ENCODE data around the gene PAX7. TPM values are rescaled to one million over a fixed set of nuclear protein-coding genes. Genes with fewer than 3 reads are reported as not detected.

The PAX7 gene
- polyA plus RNA-seq, 1 experiment, result not detected

DNA sequence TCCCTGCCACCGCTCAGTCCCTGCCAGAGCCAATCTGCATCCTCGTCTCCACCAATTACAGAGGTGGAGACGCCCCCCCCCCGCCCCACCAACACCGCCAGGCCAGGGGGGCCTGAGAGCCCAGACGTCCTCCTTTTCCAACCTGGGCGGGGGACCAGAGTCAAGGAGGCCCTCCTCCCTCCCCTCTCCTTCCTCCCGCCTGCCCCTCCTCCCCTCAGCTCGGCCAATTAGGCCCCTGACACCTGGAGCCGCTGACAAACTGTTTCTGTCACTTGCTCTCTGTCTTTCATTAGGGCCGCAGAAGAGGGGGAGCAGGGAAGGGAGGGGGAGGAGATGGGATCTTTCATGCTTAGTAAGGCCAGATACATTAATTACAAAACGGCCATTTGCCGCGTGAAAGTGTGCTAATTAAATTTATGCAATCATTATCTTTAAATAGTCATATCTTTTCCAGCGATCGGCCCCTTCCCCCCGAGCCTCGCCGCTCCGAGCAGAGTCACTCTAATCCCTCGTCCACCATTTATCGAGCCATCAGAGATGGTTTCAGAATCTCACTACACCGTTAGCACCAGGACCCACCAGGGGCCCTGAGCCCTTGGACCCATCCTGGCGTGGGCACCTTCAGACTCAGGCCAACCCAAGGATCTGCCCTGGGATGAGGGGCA is 94.7 kb downstream of the PAX7 start:
- Histone ChIP-seq H3K4me3 (ENCODE audit: low read depth, low read length) (no peak overlapping the region), H3K36me3 (ENCODE audit: control insufficient read depth, insufficient read depth, low read length) (no peaks in the 10 kb centered on the region), H3K27me3 (ENCODE audit: control insufficient read depth, insufficient read depth, low read length) (peaks cover 7% of the 10 kb centered on the region; the same call in 1 of the 2 replicates)
- ChIA-PET POLR2A (no interaction called here), CTCF (no interaction called here)
- TF ChIP-seq, protein P1, sequence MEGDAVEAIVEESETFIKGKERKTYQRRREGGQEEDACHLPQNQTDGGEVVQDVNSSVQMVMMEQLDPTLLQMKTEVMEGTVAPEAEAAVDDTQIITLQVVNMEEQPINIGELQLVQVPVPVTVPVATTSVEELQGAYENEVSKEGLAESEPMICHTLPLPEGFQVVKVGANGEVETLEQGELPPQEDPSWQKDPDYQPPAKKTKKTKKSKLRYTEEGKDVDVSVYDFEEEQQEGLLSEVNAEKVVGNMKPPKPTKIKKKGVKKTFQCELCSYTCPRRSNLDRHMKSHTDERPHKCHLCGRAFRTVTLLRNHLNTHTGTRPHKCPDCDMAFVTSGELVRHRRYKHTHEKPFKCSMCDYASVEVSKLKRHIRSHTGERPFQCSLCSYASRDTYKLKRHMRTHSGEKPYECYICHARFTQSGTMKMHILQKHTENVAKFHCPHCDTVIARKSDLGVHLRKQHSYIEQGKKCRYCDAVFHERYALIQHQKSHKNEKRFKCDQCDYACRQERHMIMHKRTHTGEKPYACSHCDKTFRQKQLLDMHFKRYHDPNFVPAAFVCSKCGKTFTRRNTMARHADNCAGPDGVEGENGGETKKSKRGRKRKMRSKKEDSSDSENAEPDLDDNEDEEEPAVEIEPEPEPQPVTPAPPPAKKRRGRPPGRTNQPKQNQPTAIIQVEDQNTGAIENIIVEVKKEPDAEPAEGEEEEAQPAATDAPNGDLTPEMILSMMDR (IDR thresholded peaks at IDR 0.05; ENCODE audit: insufficient read depth, low read depth, low read length), result no peak
- DNase-seq (ENCODE audit: low read depth), result no peak

DNA sequence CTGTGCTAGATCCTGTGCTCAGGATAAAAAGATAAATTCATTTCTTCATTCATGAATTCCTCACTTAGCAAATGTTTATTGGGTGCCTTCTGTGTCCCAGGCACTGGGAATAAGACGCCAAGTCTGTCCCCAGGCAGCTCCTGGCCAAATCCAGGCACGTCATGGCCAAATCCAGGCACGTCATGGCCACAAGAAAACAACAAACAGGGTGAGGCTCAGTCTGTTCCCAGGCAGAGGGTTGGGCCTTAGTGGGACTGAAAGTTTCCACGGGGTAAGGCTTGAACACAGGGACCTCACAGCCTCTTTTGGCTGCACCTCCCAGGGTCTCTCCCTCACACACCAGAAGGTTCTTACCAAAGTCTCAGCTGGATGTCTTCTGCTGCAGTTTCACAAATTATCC is 95.7 kb downstream of the PAX7 start:
- Histone ChIP-seq H3K4me3 (ENCODE audit: low read depth, low read length) (no peak overlapping the region), H3K27me3 (ENCODE audit: control insufficient read depth, insufficient read depth, low read length) (peaks cover 7% of the 10 kb centered on the region; the same call in 1 of the 2 replicates), H3K36me3 (ENCODE audit: control insufficient read depth, insufficient read depth, low read length) (no peaks in the 10 kb centered on the region)
- POLR2A ChIA-PET, result no interaction called here
- TF ChIP-seq, protein P1 (IDR thresholded peaks at IDR 0.05; ENCODE audit: insufficient read depth, low read depth, low read length), result no peak
- CTCF ChIA-PET, result no interaction called here
- no peak for DNase-seq (ENCODE audit: low read depth)

DNA sequence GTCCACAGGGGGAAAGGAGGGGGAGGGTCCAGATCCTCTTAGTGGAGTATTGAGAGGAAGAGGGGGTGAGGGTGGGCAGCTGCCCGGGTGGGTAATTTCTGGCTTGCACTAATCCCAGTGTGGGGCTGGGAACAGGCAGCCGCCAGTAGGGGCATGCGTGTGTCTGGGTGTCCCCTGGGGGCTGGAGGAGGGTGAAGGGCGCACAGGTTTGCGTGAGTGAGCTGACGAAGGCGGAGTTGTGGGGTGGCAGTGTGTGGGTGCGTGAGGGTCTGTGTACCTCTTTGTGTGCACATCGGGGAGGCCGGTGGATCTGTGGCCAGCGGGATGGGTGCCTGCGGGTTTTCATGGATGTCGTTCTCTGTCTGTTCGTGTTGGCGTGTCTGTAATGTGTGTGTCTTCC is 97.3 kb downstream of the PAX7 start:
- no peaks in the 10 kb centered on the region for H3K36me3 ChIP-seq (ENCODE audit: control insufficient read depth, insufficient read depth, low read length)
- ChIA-PET POLR2A (no interaction called here), CTCF (no interaction called here)
- no peak for DNase-seq (ENCODE audit: low read depth)
- H3K4me3 ChIP-seq (ENCODE audit: low read depth, low read length), result no peak overlapping the region
- H3K27me3 ChIP-seq (ENCODE audit: control insufficient read depth, insufficient read depth, low read length), result peaks cover 7% of the 10 kb centered on the region; the same call in 1 of the 2 replicates
- TF ChIP-seq, protein P1 (IDR thresholded peaks at IDR 0.05; ENCODE audit: insufficient read depth, low read depth, low read length), result no peak

DNA sequence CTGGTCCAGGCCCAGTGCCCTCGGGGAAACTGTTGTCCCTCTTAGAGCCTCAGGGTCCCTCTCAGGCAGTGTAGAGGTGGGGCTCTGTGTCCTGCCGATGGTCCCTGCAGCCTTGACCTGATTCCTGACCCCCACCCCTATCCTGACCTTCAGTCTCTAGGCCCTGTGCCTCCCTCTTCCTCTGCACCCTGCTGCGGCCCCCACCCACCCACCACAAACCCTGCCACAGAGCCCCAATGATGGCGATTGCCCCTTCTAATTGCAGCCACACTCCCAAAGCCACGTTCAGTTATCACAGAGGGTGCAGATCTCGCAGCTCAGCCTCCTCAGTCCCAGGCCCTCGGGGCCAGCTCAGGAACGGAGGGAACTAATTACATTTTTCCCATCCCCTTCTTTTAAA is 99.7 kb downstream of the PAX7 start:
- POLR2A ChIA-PET, result no interaction called here
- H3K27me3 ChIP-seq (ENCODE audit: control insufficient read depth, insufficient read depth, low read length), result peaks cover 4% of the 10 kb centered on the region; the same call in 1 of the 2 replicates

DNA sequence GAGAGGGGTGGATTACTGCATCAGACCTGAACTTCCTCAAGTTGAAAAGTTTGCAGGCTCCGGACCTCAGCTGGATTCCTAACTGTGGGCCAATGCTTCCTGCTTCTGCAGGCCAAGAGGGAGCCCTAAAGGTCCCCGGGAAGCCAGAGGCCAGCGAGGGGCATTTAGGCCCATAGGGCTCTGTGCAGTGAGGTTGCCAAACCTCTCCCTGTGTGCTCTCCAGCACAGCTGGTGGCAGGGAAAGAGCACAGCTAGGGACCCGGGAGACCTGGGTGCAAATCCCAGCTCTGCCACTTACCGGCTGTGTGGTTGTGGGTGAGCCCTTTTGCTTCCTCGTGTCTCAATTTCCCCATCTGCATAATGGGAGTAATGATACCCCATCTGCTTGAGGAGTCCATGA is 100.5 kb downstream of the PAX7 start:
- H3K36me3 ChIP-seq (ENCODE audit: control insufficient read depth, insufficient read depth, low read length), result no peaks in the 10 kb centered on the region
- peaks cover 4% of the 10 kb centered on the region; the same call in 1 of the 2 replicates for H3K27me3 ChIP-seq (ENCODE audit: control insufficient read depth, insufficient read depth, low read length)
- CTCF ChIA-PET, result no interaction called here
- no peak overlapping the region for H3K4me3 ChIP-seq (ENCODE audit: low read depth, low read length)
- TF ChIP-seq, protein P1 (IDR thresholded peaks at IDR 0.05; ENCODE audit: insufficient read depth, low read depth, low read length), result no peak
- POLR2A ChIA-PET, result no interaction called here
- no peak for DNase-seq (ENCODE audit: low read depth)

More for the DNA sequence above, 99.7 kb downstream of the PAX7 start:
- Histone ChIP-seq H3K4me3 (ENCODE audit: low read depth, low read length) (no peak overlapping the region), H3K36me3 (ENCODE audit: control insufficient read depth, insufficient read depth, low read length) (no peaks in the 10 kb centered on the region)
- TF ChIP-seq, protein P1 (IDR thresholded peaks at IDR 0.05; ENCODE audit: insufficient read depth, low read depth, low read length), result no peak
- DNase-seq (ENCODE audit: low read depth), result no peak
- CTCF ChIA-PET, result no interaction called here

All from BJ (cell line).